Measurements from ENCODE around the gene IRF2BPL. TPM values are rescaled to one million over a fixed set of nuclear protein-coding genes. Genes with fewer than 3 reads are reported as not detected.

Gene IRF2BPL
- total and polyA plus RNA-seq, 2 experiments from 2014 or later = 4.8 to 51.0 TPM

DNA sequence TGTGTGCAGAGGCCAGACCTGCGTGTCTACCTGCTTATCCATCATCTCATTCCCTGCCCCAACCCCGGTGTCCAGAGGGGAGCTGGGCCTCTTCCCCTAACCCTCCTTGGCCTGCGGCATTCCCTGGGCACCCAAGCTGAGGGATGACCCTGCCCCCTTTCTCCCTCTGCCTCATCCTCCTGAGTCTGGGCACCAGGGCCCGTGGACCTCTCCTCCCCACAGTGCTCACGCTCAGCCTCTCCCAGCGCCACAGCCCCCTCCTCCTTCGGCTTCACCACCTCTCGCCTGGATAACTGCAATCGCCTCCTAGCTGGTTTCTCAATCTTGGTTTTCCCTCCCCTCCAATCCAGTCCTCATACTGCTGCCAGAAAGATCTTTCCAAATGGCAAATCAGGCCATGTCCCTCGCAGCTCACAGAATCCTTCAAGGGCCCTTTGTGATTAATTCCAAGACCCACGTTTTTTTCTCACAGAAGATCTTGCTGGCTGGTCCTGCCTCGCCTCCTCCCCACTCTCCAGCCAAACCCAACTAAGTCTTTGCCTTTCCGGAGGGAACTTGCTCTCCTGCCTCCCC, 16.2 kb downstream of the IRF2BPL start:
- TF ChIP-seq EZH2 (IDR thresholded peaks at IDR 0.05; ENCODE audit: insufficient read depth, poor library complexity, severe bottlenecking) = no peak
- no peak for TF ChIP-seq EZH2phosphoT487 (IDR thresholded peaks at IDR 0.05; ENCODE audit: insufficient read depth, low read depth)
- no peaks in the 10 kb centered on the region for H3K9me2 ChIP-seq (ENCODE audit: insufficient read depth)
- no peak overlapping the region for H3K4me2 ChIP-seq (ENCODE audit: unreplicated experiment)
- no peaks in the 10 kb centered on the region for H3K27me3 ChIP-seq (replicated peaks; ENCODE audit: insufficient read depth)
- H3K36me3 ChIP-seq (ENCODE audit: low read depth) = no peaks in the 10 kb centered on the region
- no peaks in the 10 kb centered on the region for H3K79me2 ChIP-seq (ENCODE audit: insufficient read depth)
- in situ Hi-C loops (cut with MboI) = no loop called here
- H3K9me3 ChIP-seq (ENCODE audit: low read depth) = no peaks in the 10 kb centered on the region
- no peaks in the 10 kb centered on the region for H4K20me1 ChIP-seq (ENCODE audit: insufficient read depth)
- WGBS, 2 experiments (ENCODE audit: low coverage in 1 of 2, low lambda C conversion rate in 2 of 2, missing lambda C conversion rate in 2 of 2) = 54 to 55% methylated on average over 13 of the region's 13 CpGs
- H3K27ac ChIP-seq = no peak overlapping the region
- no peak overlapping the region for H3K9ac ChIP-seq
- no peaks in the 10 kb centered on the region for H3K4me1 ChIP-seq (ENCODE audit: insufficient read depth)
- DNase-seq = no peak
- H3F3A ChIP-seq (ENCODE audit: insufficient read depth) = no peaks in the 10 kb centered on the region
- no peak overlapping the region for H2AFZ ChIP-seq
- H3K4me3 ChIP-seq = no peak overlapping the region

DNA sequence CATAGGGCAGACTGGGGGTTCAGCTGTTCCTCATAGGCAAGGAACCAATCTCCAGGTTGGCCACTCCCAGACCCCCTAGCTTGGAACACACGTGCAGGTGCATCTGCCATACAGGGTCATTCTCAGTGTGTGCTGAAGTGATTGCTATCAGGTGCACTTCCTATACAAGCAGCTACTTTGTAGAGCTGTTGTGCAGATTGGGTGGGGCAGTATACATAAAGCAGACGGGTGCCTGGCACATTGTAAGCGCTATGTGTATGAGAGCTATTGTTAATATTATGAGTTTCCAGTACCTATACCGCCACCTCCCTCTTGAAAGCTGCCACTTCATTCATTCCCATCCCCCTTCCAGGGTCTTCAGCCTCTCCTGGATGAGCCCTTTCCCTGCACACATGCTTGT, 17.3 kb downstream of the IRF2BPL start:
- no peak for TF ChIP-seq EZH2 (IDR thresholded peaks at IDR 0.05; ENCODE audit: insufficient read depth, poor library complexity, severe bottlenecking)
- no peak for TF ChIP-seq EZH2phosphoT487 (IDR thresholded peaks at IDR 0.05; ENCODE audit: insufficient read depth, low read depth)
- Histone ChIP-seq H3K27me3 (replicated peaks; ENCODE audit: insufficient read depth) (no peaks in the 10 kb centered on the region), H4K20me1 (ENCODE audit: insufficient read depth) (no peaks in the 10 kb centered on the region), H3K27ac (no peak overlapping the region), H3K4me3 (no peak overlapping the region), H3F3A (ENCODE audit: insufficient read depth) (no peaks in the 10 kb centered on the region), H3K4me2 (ENCODE audit: unreplicated experiment) (no peak overlapping the region), H3K9ac (no peak overlapping the region), H3K4me1 (ENCODE audit: insufficient read depth) (no peaks in the 10 kb centered on the region), H3K9me2 (ENCODE audit: insufficient read depth) (no peaks in the 10 kb centered on the region), H3K9me3 (ENCODE audit: low read depth) (no peaks in the 10 kb centered on the region), H3K36me3 (ENCODE audit: low read depth) (no peaks in the 10 kb centered on the region), H3K79me2 (ENCODE audit: insufficient read depth) (no peaks in the 10 kb centered on the region), H2AFZ (no peak overlapping the region)
- no peak for DNase-seq
- in situ Hi-C loops (cut with MboI) = no loop called here
- WGBS, 2 experiments (ENCODE audit: low coverage in 1 of 2, low lambda C conversion rate in 2 of 2, missing lambda C conversion rate in 2 of 2) = 90 to 94% methylated on average over 4 of the region's 4 CpGs

DNA sequence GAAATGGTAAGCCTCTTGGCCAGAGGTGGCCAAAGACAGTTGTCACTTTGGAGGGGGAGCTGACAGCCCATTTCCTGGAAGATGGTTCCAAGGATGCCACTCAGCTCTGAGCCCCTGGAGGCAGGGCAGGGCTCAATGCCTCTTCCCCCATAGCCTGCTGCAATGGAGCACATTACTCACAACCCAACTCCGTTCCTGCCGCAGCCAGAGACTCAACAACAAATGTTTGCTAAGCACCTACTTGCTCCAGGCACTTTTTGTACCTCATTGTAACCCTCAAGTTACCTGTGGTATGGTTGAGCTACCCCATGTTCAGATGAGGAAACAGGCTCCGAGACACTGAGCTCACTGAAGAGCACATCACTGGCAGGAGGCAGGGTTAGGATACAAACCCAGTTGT, 19.5 kb downstream of the IRF2BPL start:
- Histone ChIP-seq H3K27ac (no peak overlapping the region), H3K9me2 (ENCODE audit: insufficient read depth) (no peaks in the 10 kb centered on the region), H4K20me1 (ENCODE audit: insufficient read depth) (no peaks in the 10 kb centered on the region), H3K9ac (no peak overlapping the region), H3F3A (ENCODE audit: insufficient read depth) (no peaks in the 10 kb centered on the region), H3K27me3 (replicated peaks; ENCODE audit: insufficient read depth) (no peaks in the 10 kb centered on the region), H3K36me3 (ENCODE audit: low read depth) (no peaks in the 10 kb centered on the region), H3K4me2 (ENCODE audit: unreplicated experiment) (no peak overlapping the region), H3K4me3 (no peak overlapping the region), H2AFZ (no peak overlapping the region), H3K4me1 (ENCODE audit: insufficient read depth) (peaks cover 5% of the 10 kb centered on the region; the same call in 1 of the 2 replicates), H3K9me3 (ENCODE audit: low read depth) (no peaks in the 10 kb centered on the region), H3K79me2 (ENCODE audit: insufficient read depth) (no peaks in the 10 kb centered on the region)
- 89 to 94% methylated on average over 3 of the region's 3 CpGs for WGBS, 2 experiments (ENCODE audit: low coverage in 1 of 2, low lambda C conversion rate in 2 of 2, missing lambda C conversion rate in 2 of 2)
- no peak for TF ChIP-seq EZH2 (IDR thresholded peaks at IDR 0.05; ENCODE audit: insufficient read depth, poor library complexity, severe bottlenecking)
- TF ChIP-seq EZH2phosphoT487 (IDR thresholded peaks at IDR 0.05; ENCODE audit: insufficient read depth, low read depth) = no peak
- in situ Hi-C loops (cut with MboI) = no loop called here
- DNase-seq = no peak

DNA sequence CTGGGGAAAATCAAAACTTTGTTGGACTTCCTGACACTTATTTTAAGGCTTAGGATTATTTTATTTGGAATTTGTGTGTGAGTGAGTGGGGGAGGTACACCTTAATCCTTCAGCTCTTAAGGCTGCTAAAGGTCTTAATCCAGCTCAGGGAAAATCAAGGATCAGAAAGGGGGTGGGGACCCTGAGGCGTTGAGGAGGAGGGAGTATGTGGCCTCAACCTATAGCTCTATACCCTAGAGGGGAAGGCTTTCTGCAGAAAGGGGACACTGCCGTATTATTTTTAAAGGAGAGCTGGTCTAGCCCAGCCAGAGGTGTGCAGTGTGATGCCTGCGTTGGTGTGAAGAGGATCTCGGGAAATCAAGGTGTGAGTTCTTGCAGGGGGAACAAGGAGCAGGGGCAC, 20.0 kb downstream of the IRF2BPL start:
- Histone ChIP-seq H3K9ac (no peak overlapping the region), H3F3A (ENCODE audit: insufficient read depth) (no peaks in the 10 kb centered on the region), H2AFZ (no peak overlapping the region), H3K79me2 (ENCODE audit: insufficient read depth) (no peaks in the 10 kb centered on the region), H3K9me2 (ENCODE audit: insufficient read depth) (no peaks in the 10 kb centered on the region), H4K20me1 (ENCODE audit: insufficient read depth) (no peaks in the 10 kb centered on the region), H3K4me2 (ENCODE audit: unreplicated experiment) (no peak overlapping the region), H3K4me1 (ENCODE audit: insufficient read depth) (peaks cover 5% of the 10 kb centered on the region; the same call in 1 of the 2 replicates), H3K27ac (no peak overlapping the region), H3K4me3 (no peak overlapping the region), H3K27me3 (replicated peaks; ENCODE audit: insufficient read depth) (no peaks in the 10 kb centered on the region), H3K36me3 (ENCODE audit: low read depth) (no peaks in the 10 kb centered on the region), H3K9me3 (ENCODE audit: low read depth) (no peaks in the 10 kb centered on the region)
- no peak for TF ChIP-seq EZH2 (IDR thresholded peaks at IDR 0.05; ENCODE audit: insufficient read depth, poor library complexity, severe bottlenecking)
- TF ChIP-seq EZH2phosphoT487 (IDR thresholded peaks at IDR 0.05; ENCODE audit: insufficient read depth, low read depth) = no peak
- in situ Hi-C loops (cut with MboI) = no loop called here
- DNase-seq = no peak
- 73 to 78% methylated on average over 4 of the region's 4 CpGs for WGBS, 2 experiments (ENCODE audit: low coverage in 1 of 2, low lambda C conversion rate in 2 of 2, missing lambda C conversion rate in 2 of 2)

All from GM23248 (cell line).